Activated CD8-positive, alpha-beta memory T cell treated with anti-CD3 and anti-CD28 coated beads, Interleukin-2, amount 50 U/mL, for 1 hour (primary cell): Measurements from ENCODE around the gene TEX11.
"Not testable (repeated sequence)": the region's sequence is repeated elsewhere in the genome, so short reads cannot be mapped to it uniquely, and the experiment has no call there.

Experiments used
- DNase-seq: peaks from one replicate; pipeline ENCODE4 v3.0.0-alpha.2; 2020; ENCODE audit errors: extremely low read depth

TEX11 gene

GRCh38 chrX:70592091-70592490 lies 316.4 kb downstream of the TEX11 start:
- DNase-seq: no peak

GRCh38 chrX:70587158-70587557 lies 321.4 kb downstream of the TEX11 start:
- DNase-seq: not testable (repeated sequence)

- no peak for DNase-seq
These were observed 331.1 kb downstream of the TEX11 start for GRCh38 chrX:70577442-70577841.

GRCh38 chrX:70569922-70570576 lies 338.5 kb downstream of the TEX11 start:
- not testable (repeated sequence) for DNase-seq

GRCh38 chrX:70554948-70555347 lies 353.6 kb downstream of the TEX11 start:
- DNase-seq: no peak

- no peak for DNase-seq
These were observed 354.0 kb downstream of the TEX11 start for GRCh38 chrX:70554523-70554922.

GRCh38 chrX:70554081-70554480 lies 354.4 kb downstream of the TEX11 start:
- DNase-seq: no peak

- DNase-seq: no peak
These were observed 355.0 kb downstream of the TEX11 start for GRCh38 chrX:70553516-70553915.

GRCh38 chrX:70552130-70552704 lies 356.3 kb downstream of the TEX11 start:
- no peak for DNase-seq

- no peak for DNase-seq
These were observed 359.1 kb downstream of the TEX11 start for GRCh38 chrX:70549429-70549828.

GRCh38 chrX:70535198-70535597 lies 373.3 kb downstream of the TEX11 start:
- DNase-seq: no peak

- DNase-seq: no peak
These were observed 380.7 kb downstream of the TEX11 start for GRCh38 chrX:70527610-70528345.

GRCh38 chrX:70527053-70527452 lies 381.5 kb downstream of the TEX11 start:
- DNase-seq: no peak

GRCh38 chrX:70525733-70526132 lies 382.8 kb downstream of the TEX11 start:
- DNase-seq: no peak

GRCh38 chrX:70515692-70516091 lies 392.8 kb downstream of the TEX11 start:
- not testable (repeated sequence) for DNase-seq

- DNase-seq: not testable (repeated sequence)
These were observed 393.2 kb downstream of the TEX11 start for GRCh38 chrX:70515270-70515669.

GRCh38 chrX:70509078-70509477 lies 399.4 kb downstream of the TEX11 start:
- DNase-seq: no peak

- DNase-seq: no peak
These were observed 400.1 kb downstream of the TEX11 start for GRCh38 chrX:70508296-70508911.

GRCh38 chrX:70505451-70505841 lies 403.1 kb downstream of the TEX11 start:
- no peak for DNase-seq

GRCh38 chrX:70504772-70505450 lies 403.6 kb downstream of the TEX11 start:
- no peak for DNase-seq

- no peak for DNase-seq
These were observed 407.7 kb downstream of the TEX11 start for GRCh38 chrX:70500826-70501225.

- no peak for DNase-seq
These were observed 410.4 kb downstream of the TEX11 start for GRCh38 chrX:70498129-70498528.
